ENCODE data around the gene COX4I2. TPM values are rescaled to one million over a fixed set of nuclear protein-coding genes. Genes with fewer than 3 reads are reported as not detected.

COX4I2 gene
- total RNA-seq, 1 experiment from 2014 or later, result not detected

DNA sequence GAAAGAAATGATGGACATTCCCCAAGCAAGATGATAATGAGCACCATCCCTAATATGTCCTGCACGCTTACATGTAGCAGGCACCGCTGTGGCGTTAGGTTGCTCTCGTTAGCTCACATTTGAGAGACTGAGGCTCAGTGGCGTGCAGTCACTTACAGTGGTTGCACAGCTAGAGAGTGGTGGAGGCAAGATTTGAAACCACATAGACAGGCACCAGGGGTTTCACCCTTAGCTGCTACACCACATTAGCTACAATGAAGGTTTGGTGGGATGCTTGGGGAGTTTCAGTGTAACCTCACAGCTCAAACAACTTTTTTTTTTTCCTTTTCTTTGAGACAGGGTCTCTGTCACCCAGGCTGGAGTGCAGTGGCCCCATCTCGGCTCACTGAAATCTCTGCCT lies 3.7 kb downstream of the COX4I2 start:
- Mint-ChIP-seq H3K27ac (no peak overlapping the region), H3K36me3 (no peaks in the 10 kb centered on the region), H3K9me3 (no peaks in the 10 kb centered on the region), H3K4me1 (no peaks in the 10 kb centered on the region), H3K27me3 (ENCODE audit: low read depth) (no peaks in the 10 kb centered on the region; the same call in 1 of the 2 replicates), H3K4me3 (no peak overlapping the region)
- no peak for DNase-seq (ENCODE audit: low spot score)
- no peak for ATAC-seq
- ChIA-PET CTCF (interaction anchor here (0.8 to 6.2 kb wide), 8 partner anchors 18 to 84 kb away, joined by 3 to 43 read pairs (median 4); partner anchors contain the start of gene BCL2L1), POLR2A (no interaction called here)
- TF ChIP-seq SMAD3 (CRISPR knock-in tag; IDR thresholded peaks at IDR 0.05; ENCODE audit: borderline replicate concordance), result no peak
- no peak for TF ChIP-seq SMAD4 (CRISPR knock-in tag; IDR thresholded peaks at IDR 0.05)
- TF ChIP-seq, protein P1, sequence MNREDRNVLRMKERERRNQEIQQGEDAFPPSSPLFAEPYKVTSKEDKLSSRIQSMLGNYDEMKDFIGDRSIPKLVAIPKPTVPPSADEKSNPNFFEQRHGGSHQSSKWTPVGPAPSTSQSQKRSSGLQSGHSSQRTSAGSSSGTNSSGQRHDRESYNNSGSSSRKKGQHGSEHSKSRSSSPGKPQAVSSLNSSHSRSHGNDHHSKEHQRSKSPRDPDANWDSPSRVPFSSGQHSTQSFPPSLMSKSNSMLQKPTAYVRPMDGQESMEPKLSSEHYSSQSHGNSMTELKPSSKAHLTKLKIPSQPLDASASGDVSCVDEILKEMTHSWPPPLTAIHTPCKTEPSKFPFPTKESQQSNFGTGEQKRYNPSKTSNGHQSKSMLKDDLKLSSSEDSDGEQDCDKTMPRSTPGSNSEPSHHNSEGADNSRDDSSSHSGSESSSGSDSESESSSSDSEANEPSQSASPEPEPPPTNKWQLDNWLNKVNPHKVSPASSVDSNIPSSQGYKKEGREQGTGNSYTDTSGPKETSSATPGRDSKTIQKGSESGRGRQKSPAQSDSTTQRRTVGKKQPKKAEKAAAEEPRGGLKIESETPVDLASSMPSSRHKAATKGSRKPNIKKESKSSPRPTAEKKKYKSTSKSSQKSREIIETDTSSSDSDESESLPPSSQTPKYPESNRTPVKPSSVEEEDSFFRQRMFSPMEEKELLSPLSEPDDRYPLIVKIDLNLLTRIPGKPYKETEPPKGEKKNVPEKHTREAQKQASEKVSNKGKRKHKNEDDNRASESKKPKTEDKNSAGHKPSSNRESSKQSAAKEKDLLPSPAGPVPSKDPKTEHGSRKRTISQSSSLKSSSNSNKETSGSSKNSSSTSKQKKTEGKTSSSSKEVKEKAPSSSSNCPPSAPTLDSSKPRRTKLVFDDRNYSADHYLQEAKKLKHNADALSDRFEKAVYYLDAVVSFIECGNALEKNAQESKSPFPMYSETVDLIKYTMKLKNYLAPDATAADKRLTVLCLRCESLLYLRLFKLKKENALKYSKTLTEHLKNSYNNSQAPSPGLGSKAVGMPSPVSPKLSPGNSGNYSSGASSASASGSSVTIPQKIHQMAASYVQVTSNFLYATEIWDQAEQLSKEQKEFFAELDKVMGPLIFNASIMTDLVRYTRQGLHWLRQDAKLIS (CRISPR knock-in tag; IDR thresholded peaks at IDR 0.05; ENCODE audit: borderline replicate concordance), result no peak
- TF ChIP-seq PRRX2 (CRISPR knock-in tag; IDR thresholded peaks at IDR 0.05), result no peak
- no peak for TF ChIP-seq GTF2I (CRISPR knock-in tag; conservative IDR thresholded peaks at IDR 0.05)
- no peak for TF ChIP-seq ATF1 (CRISPR knock-in tag; IDR thresholded peaks at IDR 0.05)
- TF ChIP-seq, protein P2, sequence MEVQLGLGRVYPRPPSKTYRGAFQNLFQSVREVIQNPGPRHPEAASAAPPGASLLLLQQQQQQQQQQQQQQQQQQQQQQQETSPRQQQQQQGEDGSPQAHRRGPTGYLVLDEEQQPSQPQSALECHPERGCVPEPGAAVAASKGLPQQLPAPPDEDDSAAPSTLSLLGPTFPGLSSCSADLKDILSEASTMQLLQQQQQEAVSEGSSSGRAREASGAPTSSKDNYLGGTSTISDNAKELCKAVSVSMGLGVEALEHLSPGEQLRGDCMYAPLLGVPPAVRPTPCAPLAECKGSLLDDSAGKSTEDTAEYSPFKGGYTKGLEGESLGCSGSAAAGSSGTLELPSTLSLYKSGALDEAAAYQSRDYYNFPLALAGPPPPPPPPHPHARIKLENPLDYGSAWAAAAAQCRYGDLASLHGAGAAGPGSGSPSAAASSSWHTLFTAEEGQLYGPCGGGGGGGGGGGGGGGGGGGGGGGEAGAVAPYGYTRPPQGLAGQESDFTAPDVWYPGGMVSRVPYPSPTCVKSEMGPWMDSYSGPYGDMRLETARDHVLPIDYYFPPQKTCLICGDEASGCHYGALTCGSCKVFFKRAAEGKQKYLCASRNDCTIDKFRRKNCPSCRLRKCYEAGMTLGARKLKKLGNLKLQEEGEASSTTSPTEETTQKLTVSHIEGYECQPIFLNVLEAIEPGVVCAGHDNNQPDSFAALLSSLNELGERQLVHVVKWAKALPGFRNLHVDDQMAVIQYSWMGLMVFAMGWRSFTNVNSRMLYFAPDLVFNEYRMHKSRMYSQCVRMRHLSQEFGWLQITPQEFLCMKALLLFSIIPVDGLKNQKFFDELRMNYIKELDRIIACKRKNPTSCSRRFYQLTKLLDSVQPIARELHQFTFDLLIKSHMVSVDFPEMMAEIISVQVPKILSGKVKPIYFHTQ (CRISPR knock-in tag; IDR thresholded peaks at IDR 0.05), result no peak
- no peak for TF ChIP-seq JAZF1 (CRISPR knock-in tag; IDR thresholded peaks at IDR 0.05)
- no peak for TF ChIP-seq RORB (CRISPR knock-in tag; IDR thresholded peaks at IDR 0.05)
- TF ChIP-seq FOXJ3 (CRISPR knock-in tag; IDR thresholded peaks at IDR 0.05; ENCODE audit: borderline replicate concordance), result no peak
- TF ChIP-seq, protein P3, sequence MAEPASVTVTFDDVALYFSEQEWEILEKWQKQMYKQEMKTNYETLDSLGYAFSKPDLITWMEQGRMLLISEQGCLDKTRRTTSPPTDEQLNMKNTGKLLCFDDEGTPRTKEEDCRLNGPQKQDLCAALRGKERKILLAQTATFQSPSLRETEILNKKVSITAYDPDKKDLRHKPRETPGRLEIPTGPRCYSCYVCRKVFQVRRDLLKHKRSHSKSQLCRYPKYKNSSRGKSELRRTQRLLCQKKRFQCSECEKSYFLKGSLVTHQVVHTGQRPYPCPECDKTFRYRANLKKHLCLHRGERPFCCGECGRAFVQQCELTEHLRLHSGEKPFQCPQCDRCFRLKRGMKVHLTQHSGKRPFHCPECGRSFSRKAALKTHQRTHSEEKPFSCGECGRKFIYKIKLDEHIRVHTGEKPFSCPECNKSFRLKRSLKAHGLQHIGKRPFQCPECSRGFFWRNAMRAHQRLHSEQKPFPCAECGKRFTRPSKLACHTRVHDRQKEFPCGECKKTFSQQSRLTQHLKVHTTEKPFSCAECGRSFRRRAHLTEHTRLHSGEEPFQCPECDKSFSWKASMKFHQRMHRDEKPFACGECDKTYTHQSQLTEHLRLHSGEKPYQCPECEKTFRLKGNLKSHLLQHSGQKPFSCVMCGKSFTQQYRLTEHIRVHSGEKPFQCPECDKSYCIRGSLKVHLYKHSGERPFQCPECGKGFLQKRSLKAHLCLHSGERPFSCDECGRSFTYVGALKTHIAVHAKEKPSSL (CRISPR knock-in tag; conservative IDR thresholded peaks at IDR 0.05), result no peak

DNA sequence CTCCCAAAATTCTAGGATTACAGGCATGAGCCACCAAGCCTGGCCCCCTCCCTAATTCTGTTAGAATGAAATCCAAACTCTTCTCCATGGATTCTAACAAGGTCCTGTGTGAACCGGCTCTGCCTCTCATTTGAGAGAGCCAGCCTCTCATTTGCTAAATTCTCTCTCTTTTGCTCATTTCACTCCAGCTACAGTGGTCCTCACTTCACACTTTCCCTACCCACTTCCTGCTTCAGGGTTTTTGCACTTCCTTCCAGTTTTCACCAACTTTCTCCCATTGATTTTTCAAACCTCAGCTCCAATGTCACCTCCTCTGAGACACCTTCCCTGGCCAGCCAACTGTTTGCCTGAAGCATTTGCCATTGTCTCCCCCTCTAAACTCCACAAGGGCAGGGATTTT lies 5.1 kb downstream of the COX4I2 start:
- DNase-seq (ENCODE audit: low spot score) (no peak), ATAC-seq (no peak)
- Mint-ChIP-seq H3K4me1 (no peaks in the 10 kb centered on the region), H3K27me3 (ENCODE audit: low read depth) (no peaks in the 10 kb centered on the region; the same call in 1 of the 2 replicates), H3K27ac (no peak overlapping the region), H3K36me3 (no peaks in the 10 kb centered on the region), H3K9me3 (no peaks in the 10 kb centered on the region), H3K4me3 (no peak overlapping the region)
- ChIA-PET CTCF (interaction anchor here (1.2 to 2.7 kb wide), 4 partner anchors 9 to 86 kb away, joined by 3 to 7 read pairs (median 6); no protein-coding TSS in a partner anchor), POLR2A (no interaction called here)
- TF ChIP-seq PRRX2 (CRISPR knock-in tag; IDR thresholded peaks at IDR 0.05) (no peak), GRHL2 (CRISPR knock-in tag; IDR thresholded peaks at IDR 0.05; ENCODE audit: insufficient replicate concordance, severe bottlenecking) (no peak), ATF1 (CRISPR knock-in tag; IDR thresholded peaks at IDR 0.05) (no peak), JUN (CRISPR knock-in tag; IDR thresholded peaks at IDR 0.05) (no peak), ZNF396 (CRISPR knock-in tag; IDR thresholded peaks at IDR 0.05; ENCODE audit: borderline replicate concordance) (no peak), SP1 (CRISPR knock-in tag; conservative IDR thresholded peaks at IDR 0.05) (no peak), IRF2 (CRISPR knock-in tag; IDR thresholded peaks at IDR 0.05; ENCODE audit: borderline replicate concordance, low read depth) (no peak), OVOL2 (CRISPR knock-in tag; IDR thresholded peaks at IDR 0.05; ENCODE audit: borderline replicate concordance) (no peak), NFE2L1 (CRISPR knock-in tag; IDR thresholded peaks at IDR 0.05) (no peak)
- TF ChIP-seq, protein P4, sequence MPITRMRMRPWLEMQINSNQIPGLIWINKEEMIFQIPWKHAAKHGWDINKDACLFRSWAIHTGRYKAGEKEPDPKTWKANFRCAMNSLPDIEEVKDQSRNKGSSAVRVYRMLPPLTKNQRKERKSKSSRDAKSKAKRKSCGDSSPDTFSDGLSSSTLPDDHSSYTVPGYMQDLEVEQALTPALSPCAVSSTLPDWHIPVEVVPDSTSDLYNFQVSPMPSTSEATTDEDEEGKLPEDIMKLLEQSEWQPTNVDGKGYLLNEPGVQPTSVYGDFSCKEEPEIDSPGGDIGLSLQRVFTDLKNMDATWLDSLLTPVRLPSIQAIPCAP (CRISPR knock-in tag; IDR thresholded peaks at IDR 0.05), result no peak
- TF ChIP-seq, protein P5, sequence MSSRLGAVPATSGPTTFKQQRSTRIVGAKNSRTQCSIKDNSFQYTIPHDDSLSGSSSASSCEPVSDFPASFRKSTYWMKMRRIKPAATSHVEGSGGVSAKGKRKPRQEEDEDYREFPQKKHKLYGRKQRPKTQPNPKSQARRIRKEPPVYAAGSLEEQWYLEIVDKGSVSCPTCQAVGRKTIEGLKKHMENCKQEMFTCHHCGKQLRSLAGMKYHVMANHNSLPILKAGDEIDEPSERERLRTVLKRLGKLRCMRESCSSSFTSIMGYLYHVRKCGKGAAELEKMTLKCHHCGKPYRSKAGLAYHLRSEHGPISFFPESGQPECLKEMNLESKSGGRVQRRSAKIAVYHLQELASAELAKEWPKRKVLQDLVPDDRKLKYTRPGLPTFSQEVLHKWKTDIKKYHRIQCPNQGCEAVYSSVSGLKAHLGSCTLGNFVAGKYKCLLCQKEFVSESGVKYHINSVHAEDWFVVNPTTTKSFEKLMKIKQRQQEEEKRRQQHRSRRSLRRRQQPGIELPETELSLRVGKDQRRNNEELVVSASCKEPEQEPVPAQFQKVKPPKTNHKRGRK (CRISPR knock-in tag; IDR thresholded peaks at IDR 0.05; ENCODE audit: borderline replicate concordance), result no peak
- TF ChIP-seq, protein P6, sequence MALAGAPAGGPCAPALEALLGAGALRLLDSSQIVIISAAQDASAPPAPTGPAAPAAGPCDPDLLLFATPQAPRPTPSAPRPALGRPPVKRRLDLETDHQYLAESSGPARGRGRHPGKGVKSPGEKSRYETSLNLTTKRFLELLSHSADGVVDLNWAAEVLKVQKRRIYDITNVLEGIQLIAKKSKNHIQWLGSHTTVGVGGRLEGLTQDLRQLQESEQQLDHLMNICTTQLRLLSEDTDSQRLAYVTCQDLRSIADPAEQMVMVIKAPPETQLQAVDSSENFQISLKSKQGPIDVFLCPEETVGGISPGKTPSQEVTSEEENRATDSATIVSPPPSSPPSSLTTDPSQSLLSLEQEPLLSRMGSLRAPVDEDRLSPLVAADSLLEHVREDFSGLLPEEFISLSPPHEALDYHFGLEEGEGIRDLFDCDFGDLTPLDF (CRISPR knock-in tag; IDR thresholded peaks at IDR 0.05), result no peak
- TF ChIP-seq, protein P7, sequence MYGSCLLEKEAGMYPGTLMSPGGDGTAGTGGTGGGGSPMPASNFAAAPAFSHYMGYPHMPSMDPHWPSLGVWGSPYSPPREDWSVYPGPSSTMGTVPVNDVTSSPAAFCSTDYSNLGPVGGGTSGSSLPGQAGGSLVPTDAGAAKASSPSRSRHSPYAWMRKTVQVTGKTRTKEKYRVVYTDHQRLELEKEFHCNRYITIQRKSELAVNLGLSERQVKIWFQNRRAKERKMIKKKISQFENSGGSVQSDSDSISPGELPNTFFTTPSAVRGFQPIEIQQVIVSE (CRISPR knock-in tag; IDR thresholded peaks at IDR 0.05; ENCODE audit: borderline replicate concordance), result no peak
